ENCODE measurements around the gene CD44.

The CD44 gene

DNA sequence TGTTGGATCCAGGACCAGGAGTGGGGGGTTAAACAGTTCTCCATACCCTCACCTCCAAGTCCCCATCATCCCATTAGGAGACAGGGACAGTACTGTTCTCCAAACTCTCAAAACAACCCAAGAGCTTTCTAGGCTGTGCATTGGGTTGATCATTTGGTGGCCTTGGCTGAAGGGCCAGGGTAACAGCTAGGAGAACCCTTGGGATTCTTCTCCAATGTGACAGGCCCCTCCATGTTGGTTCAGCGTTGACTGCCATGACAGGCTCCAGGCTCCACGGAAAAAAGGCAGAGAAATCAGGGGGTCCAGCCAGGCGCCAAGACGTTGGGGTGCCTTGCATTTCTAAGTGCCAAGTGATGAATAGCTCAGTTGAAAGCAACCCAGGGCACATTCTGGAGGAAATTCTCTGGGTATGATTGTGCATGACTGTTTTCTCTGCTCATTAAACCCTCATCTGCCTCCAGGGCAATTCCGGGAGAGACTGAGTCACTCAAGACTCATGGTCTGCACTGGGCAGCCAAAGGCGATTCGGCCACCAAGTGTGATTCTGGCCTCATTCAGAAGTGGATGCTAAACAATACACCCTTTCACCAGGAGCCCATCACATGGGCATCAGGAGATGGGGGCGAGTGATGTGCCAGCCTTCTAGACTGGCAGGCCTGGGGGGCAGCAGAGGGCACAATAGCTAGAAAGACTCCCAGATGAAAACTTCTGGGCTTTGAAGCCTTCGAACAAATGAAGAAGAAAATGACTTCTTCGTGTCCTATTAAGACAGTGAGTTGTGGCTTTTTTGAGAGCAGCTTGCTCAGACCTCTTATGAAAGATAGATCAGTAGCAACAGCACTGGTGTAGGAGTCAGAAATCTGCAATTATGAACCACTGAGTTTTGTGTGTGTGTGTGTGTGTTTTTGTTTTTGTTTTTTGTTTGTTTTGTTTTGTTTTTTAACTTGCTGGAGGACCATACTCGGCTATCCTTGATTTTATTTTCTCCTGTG lies 27.7 kb downstream of the CD44 start:
- Histone ChIP-seq H3K27ac (ENCODE audit: insufficient read depth in 1 of 2, low read depth in 1 of 2, low read length in 2 of 2, poor library complexity in 1 of 2, severe bottlenecking in 2 of 2) (peak overlapping the region; percentile 73 to 84), H3K9me3 (ENCODE audit: control extremely low read depth in 1 of 5, control insufficient read depth in 4 of 5, insufficient read depth in 2 of 5, low read depth in 1 of 5, low read length in 4 of 5) (no peaks in the 10 kb centered on the region), H3K36me3 (ENCODE audit: control insufficient read depth in 4 of 4, insufficient read depth in 4 of 4, low read length in 3 of 4) (peaks cover 0 to 28% (median 2%) of the 10 kb centered on the region in 4 experiments), H3K27me3 (replicated peaks in 2 of 5; ENCODE audit: control insufficient read depth in 4 of 5, insufficient read depth in 5 of 5, low read length in 4 of 5) (no peaks in the 10 kb centered on the region), H3K4me1 (ENCODE audit: control extremely low read depth in 1 of 4, control insufficient read depth in 4 of 4, insufficient read depth in 4 of 4, low read length in 3 of 4) (peaks cover 54 to 93% (median 76%) of the 10 kb centered on the region in 4 experiments), H3K4me3 (ENCODE audit: control insufficient read depth in 1 of 7, extremely low read depth in 1 of 7, insufficient read depth in 4 of 7, low read depth in 2 of 7, low read length in 6 of 7) (peak overlapping the region in 5 of 7 experiments; percentile 17 to 62 (median 31))
- no peak for DNase-seq
- POLR2A ChIA-PET, result interaction anchor here (1.1 kb wide), 1 partner anchor 12 kb away, joined by 3 read pairs; no protein-coding TSS in a partner anchor
- CTCF ChIA-PET, result interaction anchor here (0.6 to 5.0 kb wide), 6 partner anchors 12 to 170 kb away, joined by 3 to 26 read pairs (median 4); no protein-coding TSS in a partner anchor
- 74% methylated on average over 9 of the region's 11 CpGs for WGBS (ENCODE audit: insufficient coverage)

- no peak for DNase-seq
- peak overlapping the region in 2 of 7 experiments; percentile 10 to 29 for H3K4me3 ChIP-seq (ENCODE audit: control insufficient read depth in 1 of 7, extremely low read depth in 1 of 7, insufficient read depth in 4 of 7, low read depth in 2 of 7, low read length in 6 of 7)
- POLR2A ChIA-PET, result no interaction called here
- CTCF ChIA-PET, result interaction anchor here (0.6 to 5.0 kb wide), 3 partner anchors 11 to 84 kb away, joined by 3 to 26 read pairs (median 3); no protein-coding TSS in a partner anchor
- H3K27me3 ChIP-seq (replicated peaks in 2 of 5; ENCODE audit: control insufficient read depth in 4 of 5, insufficient read depth in 5 of 5, low read length in 4 of 5), result no peaks in the 10 kb centered on the region
- H3K4me1 ChIP-seq (ENCODE audit: control extremely low read depth in 1 of 4, control insufficient read depth in 4 of 4, insufficient read depth in 4 of 4, low read length in 3 of 4), result peaks cover 54 to 89% (median 72%) of the 10 kb centered on the region in 4 experiments
- peaks cover 0 to 28% (median 5%) of the 10 kb centered on the region in 4 experiments for H3K36me3 ChIP-seq (ENCODE audit: control insufficient read depth in 4 of 4, insufficient read depth in 4 of 4, low read length in 3 of 4)
- no peaks in the 10 kb centered on the region for H3K9me3 ChIP-seq (ENCODE audit: control extremely low read depth in 1 of 5, control insufficient read depth in 4 of 5, insufficient read depth in 2 of 5, low read depth in 1 of 5, low read length in 4 of 5)
- 82% methylated on average over 1 of the region's 2 CpGs for WGBS (ENCODE audit: insufficient coverage)
- H3K27ac ChIP-seq (ENCODE audit: insufficient read depth in 1 of 2, low read depth in 1 of 2, low read length in 2 of 2, poor library complexity in 1 of 2, severe bottlenecking in 2 of 2), result peak overlapping the region in 1 of 2 experiments; percentile 84
Observed at GRCh38 chr11:35167426-35167954, 28.5 kb downstream of the CD44 start.

DNA sequence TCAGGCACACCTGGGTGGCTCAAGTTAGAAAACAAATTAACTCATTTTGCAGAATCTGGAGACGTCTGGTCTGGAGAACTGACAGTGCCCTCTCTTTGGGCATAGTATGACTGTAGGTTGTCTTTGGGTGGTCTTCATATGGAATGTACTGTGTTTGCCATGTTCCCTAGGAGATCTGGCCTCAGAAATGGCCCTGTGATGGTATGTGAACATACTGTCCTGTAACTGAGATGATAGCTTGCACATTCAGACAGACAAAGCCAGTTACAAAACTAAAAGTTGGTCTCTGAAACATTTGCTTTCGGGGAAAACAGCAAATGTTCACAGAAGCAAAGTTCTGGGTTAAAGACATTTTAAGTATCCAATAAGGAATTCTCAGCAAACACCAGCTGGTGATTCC lies 29.7 kb downstream of the CD44 start:
- Histone ChIP-seq H3K4me1 (ENCODE audit: control extremely low read depth in 1 of 4, control insufficient read depth in 4 of 4, insufficient read depth in 4 of 4, low read length in 3 of 4) (peaks cover 50 to 88% (median 70%) of the 10 kb centered on the region in 4 experiments), H3K4me3 (ENCODE audit: control insufficient read depth in 1 of 7, extremely low read depth in 1 of 7, insufficient read depth in 4 of 7, low read depth in 2 of 7, low read length in 6 of 7) (peak overlapping the region in 1 of 7 experiments; percentile 2), H3K9me3 (ENCODE audit: control extremely low read depth in 1 of 5, control insufficient read depth in 4 of 5, insufficient read depth in 2 of 5, low read depth in 1 of 5, low read length in 4 of 5) (no peaks in the 10 kb centered on the region), H3K27ac (ENCODE audit: insufficient read depth in 1 of 2, low read depth in 1 of 2, low read length in 2 of 2, poor library complexity in 1 of 2, severe bottlenecking in 2 of 2) (no peak overlapping the region), H3K36me3 (ENCODE audit: control insufficient read depth in 4 of 4, insufficient read depth in 4 of 4, low read length in 3 of 4) (peaks cover 0 to 23% (median 5%) of the 10 kb centered on the region in 4 experiments), H3K27me3 (replicated peaks in 2 of 5; ENCODE audit: control insufficient read depth in 4 of 5, insufficient read depth in 5 of 5, low read length in 4 of 5) (no peaks in the 10 kb centered on the region)
- no peak for DNase-seq
- 80% methylated on average over 1 of the region's 2 CpGs for WGBS (ENCODE audit: insufficient coverage)
- CTCF ChIA-PET, result interaction anchor here (1.5 to 5.0 kb wide), 2 partner anchors 10 to 31 kb away, joined by 4 to 26 read pairs; no protein-coding TSS in a partner anchor
- POLR2A ChIA-PET, result interaction anchor here (1.3 kb wide), 1 partner anchor 29 kb away, joined by 3 read pairs; no protein-coding TSS in a partner anchor

- Histone ChIP-seq H3K4me3 (ENCODE audit: control insufficient read depth in 1 of 7, extremely low read depth in 1 of 7, insufficient read depth in 4 of 7, low read depth in 2 of 7, low read length in 6 of 7) (no peak overlapping the region), H3K4me1 (ENCODE audit: control extremely low read depth in 1 of 4, control insufficient read depth in 4 of 4, insufficient read depth in 4 of 4, low read length in 3 of 4) (peaks cover 50 to 88% (median 70%) of the 10 kb centered on the region in 4 experiments), H3K9me3 (ENCODE audit: control extremely low read depth in 1 of 5, control insufficient read depth in 4 of 5, insufficient read depth in 2 of 5, low read depth in 1 of 5, low read length in 4 of 5) (no peaks in the 10 kb centered on the region), H3K27ac (ENCODE audit: insufficient read depth in 1 of 2, low read depth in 1 of 2, low read length in 2 of 2, poor library complexity in 1 of 2, severe bottlenecking in 2 of 2) (no peak overlapping the region), H3K36me3 (ENCODE audit: control insufficient read depth in 4 of 4, insufficient read depth in 4 of 4, low read length in 3 of 4) (peaks cover 0 to 22% (median 5%) of the 10 kb centered on the region in 4 experiments), H3K27me3 (replicated peaks in 2 of 5; ENCODE audit: control insufficient read depth in 4 of 5, insufficient read depth in 5 of 5, low read length in 4 of 5) (no peaks in the 10 kb centered on the region)
- POLR2A ChIA-PET, result interaction anchor here (1.3 kb wide), 1 partner anchor 30 kb away, joined by 3 read pairs; no protein-coding TSS in a partner anchor
- 100% methylated on average over 1 of the region's 2 CpGs for WGBS (ENCODE audit: insufficient coverage)
- no peak for DNase-seq
- CTCF ChIA-PET, result interaction anchor here (1.5 to 5.0 kb wide), 3 partner anchors 9 to 30 kb away, joined by 4 to 26 read pairs (median 5); no protein-coding TSS in a partner anchor
Observed at GRCh38 chr11:35169112-35169511, 30.1 kb downstream of the CD44 start.

DNA sequence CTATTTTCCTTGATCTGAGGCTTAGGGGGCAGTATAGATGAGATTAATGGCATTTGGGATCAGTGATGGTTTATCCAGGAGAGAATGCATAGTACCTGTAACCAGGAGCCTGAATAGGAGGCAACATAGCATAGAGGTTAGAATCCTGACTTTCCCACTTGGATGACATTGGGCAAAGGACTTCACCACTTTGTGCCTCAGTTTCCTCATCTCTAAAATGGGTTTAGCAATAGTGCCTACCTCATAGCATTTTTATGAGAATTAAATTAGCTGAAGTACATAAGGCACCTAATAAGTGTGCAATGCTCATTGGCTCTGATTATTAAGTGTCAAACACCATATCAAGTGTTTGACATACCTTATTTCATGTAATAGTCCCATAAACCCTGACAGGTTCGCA lies 30.8 kb downstream of the CD44 start:
- no peak for DNase-seq
- Histone ChIP-seq H3K9me3 (ENCODE audit: control extremely low read depth in 1 of 5, control insufficient read depth in 4 of 5, insufficient read depth in 2 of 5, low read depth in 1 of 5, low read length in 4 of 5) (no peaks in the 10 kb centered on the region), H3K27me3 (replicated peaks in 2 of 5; ENCODE audit: control insufficient read depth in 4 of 5, insufficient read depth in 5 of 5, low read length in 4 of 5) (no peaks in the 10 kb centered on the region), H3K36me3 (ENCODE audit: control insufficient read depth in 4 of 4, insufficient read depth in 4 of 4, low read length in 3 of 4) (peaks cover 0 to 22% (median 4%) of the 10 kb centered on the region in 4 experiments), H3K27ac (ENCODE audit: insufficient read depth in 1 of 2, low read depth in 1 of 2, low read length in 2 of 2, poor library complexity in 1 of 2, severe bottlenecking in 2 of 2) (no peak overlapping the region), H3K4me1 (ENCODE audit: control extremely low read depth in 1 of 4, control insufficient read depth in 4 of 4, insufficient read depth in 4 of 4, low read length in 3 of 4) (peaks cover 50 to 87% (median 70%) of the 10 kb centered on the region in 4 experiments), H3K4me3 (ENCODE audit: control insufficient read depth in 1 of 7, extremely low read depth in 1 of 7, insufficient read depth in 4 of 7, low read depth in 2 of 7, low read length in 6 of 7) (no peak overlapping the region)
- POLR2A ChIA-PET, result no interaction called here
- CTCF ChIA-PET, result interaction anchor here (1.5 to 5.0 kb wide), 3 partner anchors 9 to 30 kb away, joined by 4 to 26 read pairs (median 5); no protein-coding TSS in a partner anchor
- WGBS (ENCODE audit: insufficient coverage), result 100% methylated on average over 1 of the region's 1 CpG

DNA sequence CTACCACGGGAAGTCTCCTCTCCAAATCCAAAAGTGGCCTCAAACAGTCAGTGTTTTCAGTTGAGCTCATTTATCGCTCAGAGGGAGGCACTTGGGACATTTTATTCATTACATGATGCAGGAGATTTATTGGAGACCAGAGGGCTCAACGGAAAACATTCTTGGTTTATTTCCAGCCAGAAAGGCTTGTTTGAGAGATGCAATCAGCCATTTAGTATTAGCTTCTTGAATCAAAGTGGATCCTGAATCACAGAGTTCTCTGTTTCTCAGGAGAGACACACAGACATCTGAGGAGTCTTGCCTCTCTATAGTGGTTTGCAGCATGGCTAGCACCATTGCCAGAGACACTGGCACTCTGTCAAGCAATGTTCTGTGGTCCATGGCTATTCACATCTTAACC lies 31.5 kb downstream of the CD44 start:
- Histone ChIP-seq H3K4me3 (ENCODE audit: control insufficient read depth in 1 of 7, extremely low read depth in 1 of 7, insufficient read depth in 4 of 7, low read depth in 2 of 7, low read length in 6 of 7) (no peak overlapping the region), H3K36me3 (ENCODE audit: control insufficient read depth in 4 of 4, insufficient read depth in 4 of 4, low read length in 3 of 4) (peaks cover 0 to 22% (median 4%) of the 10 kb centered on the region in 4 experiments), H3K4me1 (ENCODE audit: control extremely low read depth in 1 of 4, control insufficient read depth in 4 of 4, insufficient read depth in 4 of 4, low read length in 3 of 4) (peaks cover 46 to 84% (median 64%) of the 10 kb centered on the region in 4 experiments), H3K27ac (ENCODE audit: insufficient read depth in 1 of 2, low read depth in 1 of 2, low read length in 2 of 2, poor library complexity in 1 of 2, severe bottlenecking in 2 of 2) (no peak overlapping the region), H3K9me3 (ENCODE audit: control extremely low read depth in 1 of 5, control insufficient read depth in 4 of 5, insufficient read depth in 2 of 5, low read depth in 1 of 5, low read length in 4 of 5) (no peaks in the 10 kb centered on the region), H3K27me3 (replicated peaks in 2 of 5; ENCODE audit: control insufficient read depth in 4 of 5, insufficient read depth in 5 of 5, low read length in 4 of 5) (no peaks in the 10 kb centered on the region)
- 32% methylated on average over 3 of the region's 3 CpGs for WGBS (ENCODE audit: insufficient coverage)
- CTCF ChIA-PET, result interaction anchor here (1.1 to 1.9 kb wide), 2 partner anchors 15 to 30 kb away, joined by 3 to 5 read pairs; no protein-coding TSS in a partner anchor
- POLR2A ChIA-PET, result no interaction called here
- DNase-seq, result peak in 1 of 3 donors; percentile 41
